ENCODE measurements around the gene PLXDC2.

- TF ChIP-seq CTCF (IDR thresholded peaks at IDR 0.05 in 2 of 3, conservative IDR thresholded peaks at IDR 0.05 in 1 of 3; ENCODE audit: borderline replicate concordance in 1 of 3, insufficient read depth in 1 of 3, low read depth in 2 of 3, low read length in 2 of 3), result no peak
- no peak for TF ChIP-seq JUND (IDR thresholded peaks at IDR 0.05)
- TF ChIP-seq MAX (IDR thresholded peaks at IDR 0.05), result no peak
- no peak for TF ChIP-seq POLR2A (IDR thresholded peaks at IDR 0.05; ENCODE audit: borderline replicate concordance, extremely low read depth, insufficient read depth, insufficient read length)
- no peak for TF ChIP-seq ATF3 (IDR thresholded peaks at IDR 0.05)
- TF ChIP-seq CBX3 (IDR thresholded peaks at IDR 0.05; ENCODE audit: low read depth), result no peak
- TF ChIP-seq CEBPB (IDR thresholded peaks at IDR 0.05; ENCODE audit: low read depth), result no peak
- TF ChIP-seq REST (IDR thresholded peaks at IDR 0.05; ENCODE audit: low read depth), result no peak
- no peak for TF ChIP-seq ELF1 (IDR thresholded peaks at IDR 0.05; ENCODE audit: borderline replicate concordance, low read depth)
- TF ChIP-seq POLR2AphosphoS5 (IDR thresholded peaks at IDR 0.05; ENCODE audit: low read depth, low read length), result no peak
- TF ChIP-seq EZH2phosphoT487 (IDR thresholded peaks at IDR 0.05; ENCODE audit: borderline replicate concordance), result no peak
- TF ChIP-seq EZH2 (IDR thresholded peaks at IDR 0.05), result no peak
These were observed 130.6 kb downstream of the PLXDC2 start for GRCh38 chr10:19946791-19947190.

Data from HCT116 (cell line).